Suprapubic skin (tissue), 4 donors: Measurements from ENCODE around the gene HOXC10. TPM values are rescaled to one million over a fixed set of nuclear protein-coding genes. Genes with fewer than 3 reads are reported as not detected.

Experiments
- DNase-seq, 2 donors: peaks; one replicate each; pipeline ENCODE4 v3.0.0-alpha.2; 2019; ENCODE audit warnings: low spot score in 2 of 2
- H3K27ac ChIP-seq: fragments of 200-600 bp; sonication (generic); one replicate; pipeline ENCODE4 v1.5.1; 2019
- H3K27me3 ChIP-seq: fragments of 200-600 bp; sonication (generic); one replicate; pipeline ENCODE4 v1.5.1; 2019
- H3K36me3 ChIP-seq: fragments of 200-600 bp; sonication (generic); one replicate; pipeline ENCODE4 v1.5.1; 2019
- H3K4me1 ChIP-seq: fragments of 200-600 bp; sonication (generic); one replicate; pipeline ENCODE4 v1.5.1; 2019
- H3K4me3 ChIP-seq: fragments of 200-600 bp; sonication (generic); one replicate; pipeline ENCODE4 v1.5.1; 2019; ENCODE audit warnings: mild to moderate bottlenecking
- H3K9me3 ChIP-seq: fragments of 200-600 bp; sonication (generic); one replicate; pipeline ENCODE4 v1.5.1; 2019
- EP300 ChIP-seq: sonication (generic); formaldehyde crosslinking; IDR thresholded peaks from one replicate; pipeline ENCODE4 v1.6.1; 2017; ENCODE audit warnings: antibody characterized with exemption
- POLR2A ChIP-seq, 2 donors: fragments of 450-650 bp; IDR thresholded peaks; one replicate each; pipeline ENCODE4 v1.6.1; 2017; ENCODE audit warnings: antibody characterized with exemption in 2 of 2, mild to moderate bottlenecking in 2 of 2, moderate library complexity in 2 of 2
- POLR2AphosphoS5 ChIP-seq, 3 donors: sonication (generic); formaldehyde crosslinking; IDR thresholded peaks; one replicate each; pipeline ENCODE4 v1.6.1; 2017; ENCODE audit warnings: antibody characterized with exemption in 3 of 3
- WGBS: methylation state at CpG from one replicate; pipeline ENCODE4 v1.1.5; 2018; 5-methylcytosine and 5-hydroxymethylcytosine counted together
- total RNA-seq, 4 donors: library from RNA; depleted of rRNA; stranded (reverse); fragments of >200 nt; gene quantifications; one replicate each; pipeline ENCODE4 v1.1.0, GENCODE V29; 2016
- TF ChIP-seq, protein P1 (sequence below), 2 donors: fragments of 200-600 bp in 1 of 2; fragments of 450-650 bp in 1 of 2; sonication (generic) in 1 of 2; IDR thresholded peaks; one replicate each; pipeline ENCODE4 v1.5.1; 2016 to 2019; ENCODE audit warnings: antibody characterized with exemption in 2 of 2, mild to moderate bottlenecking in 1 of 2, moderate library complexity in 1 of 2

Gene HOXC10
- total RNA-seq, 4 donors from 2014 or later, result 8.8 to 24.7 (median 13.3) TPM

DNA sequence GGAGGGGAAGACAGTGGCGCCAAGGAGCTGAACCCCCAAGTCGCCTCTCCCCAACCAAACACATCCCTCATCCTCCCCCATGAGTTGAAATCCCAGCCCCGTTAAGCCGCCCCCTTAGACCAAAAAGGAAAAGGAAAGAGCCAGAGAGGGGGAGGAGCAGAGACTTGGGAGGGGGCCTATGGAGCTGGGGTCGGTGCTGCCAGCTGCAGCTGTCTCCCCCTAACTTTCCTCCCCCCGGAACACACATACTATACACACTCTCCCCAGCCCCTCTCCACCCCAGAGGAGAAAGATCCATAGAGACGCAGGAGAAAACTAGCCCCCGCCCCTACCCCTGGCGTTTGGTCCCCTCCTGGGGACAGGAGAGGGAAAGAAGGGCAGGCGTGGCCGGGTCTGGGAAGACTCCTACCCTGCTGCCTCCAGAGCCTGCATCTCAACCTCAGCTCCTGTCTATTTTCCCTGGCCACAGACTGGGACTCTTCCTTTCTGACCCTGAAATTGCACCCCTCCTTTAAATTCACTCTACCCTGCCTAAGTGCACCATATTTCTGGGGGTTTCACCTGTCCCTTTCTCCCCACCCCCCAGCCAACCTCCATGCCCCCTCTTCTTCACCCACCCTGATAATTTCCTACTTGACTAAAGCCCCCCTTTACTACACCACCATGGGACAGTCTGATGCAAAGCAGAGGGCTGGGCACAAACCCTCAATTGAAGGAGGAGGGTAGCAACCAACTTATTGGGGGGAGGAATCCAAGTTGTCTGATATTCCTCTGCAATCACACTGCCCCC, 13.4 kb downstream of the HOXC10 start:
- peak overlapping the region; percentile 67 for H3K4me3 ChIP-seq
- H3K36me3 ChIP-seq, result no peaks in the 10 kb centered on the region
- H3K9me3 ChIP-seq, result no peaks in the 10 kb centered on the region
- H3K27me3 ChIP-seq, result peaks cover 14% of the 10 kb centered on the region
- H3K4me1 ChIP-seq, result peaks cover 69% of the 10 kb centered on the region
- WGBS, result 12% methylated on average over 11 of the region's 11 CpGs
- TF ChIP-seq, protein P1, sequence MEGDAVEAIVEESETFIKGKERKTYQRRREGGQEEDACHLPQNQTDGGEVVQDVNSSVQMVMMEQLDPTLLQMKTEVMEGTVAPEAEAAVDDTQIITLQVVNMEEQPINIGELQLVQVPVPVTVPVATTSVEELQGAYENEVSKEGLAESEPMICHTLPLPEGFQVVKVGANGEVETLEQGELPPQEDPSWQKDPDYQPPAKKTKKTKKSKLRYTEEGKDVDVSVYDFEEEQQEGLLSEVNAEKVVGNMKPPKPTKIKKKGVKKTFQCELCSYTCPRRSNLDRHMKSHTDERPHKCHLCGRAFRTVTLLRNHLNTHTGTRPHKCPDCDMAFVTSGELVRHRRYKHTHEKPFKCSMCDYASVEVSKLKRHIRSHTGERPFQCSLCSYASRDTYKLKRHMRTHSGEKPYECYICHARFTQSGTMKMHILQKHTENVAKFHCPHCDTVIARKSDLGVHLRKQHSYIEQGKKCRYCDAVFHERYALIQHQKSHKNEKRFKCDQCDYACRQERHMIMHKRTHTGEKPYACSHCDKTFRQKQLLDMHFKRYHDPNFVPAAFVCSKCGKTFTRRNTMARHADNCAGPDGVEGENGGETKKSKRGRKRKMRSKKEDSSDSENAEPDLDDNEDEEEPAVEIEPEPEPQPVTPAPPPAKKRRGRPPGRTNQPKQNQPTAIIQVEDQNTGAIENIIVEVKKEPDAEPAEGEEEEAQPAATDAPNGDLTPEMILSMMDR (IDR thresholded peaks at IDR 0.05), result no peak
- TF ChIP-seq POLR2AphosphoS5 (IDR thresholded peaks at IDR 0.05), result no peak
- TF ChIP-seq EP300, result no peak
- TF ChIP-seq POLR2A (IDR thresholded peaks at IDR 0.05), result no peak
- DNase-seq, result no peak
- peak overlapping the region; percentile 98 for H3K27ac ChIP-seq

DNA sequence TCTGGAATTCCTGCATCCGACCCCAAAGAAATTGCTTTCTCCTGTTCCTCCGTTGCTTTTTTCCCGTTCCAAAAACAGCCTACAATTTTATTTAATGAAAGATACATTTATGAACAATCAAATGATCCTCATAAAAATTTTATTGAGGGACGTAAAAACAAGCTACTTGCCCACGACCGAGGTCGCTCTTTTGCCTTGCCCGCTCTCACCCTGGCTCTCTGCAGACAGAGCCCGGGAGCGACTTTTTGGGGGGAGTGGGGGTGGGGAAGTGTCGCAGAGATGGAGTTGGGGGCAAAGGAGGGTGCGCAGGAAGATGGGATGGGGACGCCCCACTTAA, 13.9 kb downstream of the HOXC10 start:
- no peaks in the 10 kb centered on the region for H3K9me3 ChIP-seq
- peaks cover 69% of the 10 kb centered on the region for H3K4me1 ChIP-seq
- H3K4me3 ChIP-seq, result peak overlapping the region; percentile 67
- 9% methylated on average over 13 of the region's 13 CpGs for WGBS
- H3K27me3 ChIP-seq, result peaks cover 13% of the 10 kb centered on the region
- no peaks in the 10 kb centered on the region for H3K36me3 ChIP-seq
- TF ChIP-seq POLR2AphosphoS5 (IDR thresholded peaks at IDR 0.05) (no peak), EP300 (no peak), POLR2A (IDR thresholded peaks at IDR 0.05) (no peak)
- TF ChIP-seq, protein P1 (IDR thresholded peaks at IDR 0.05), result no peak
- peak overlapping the region; percentile 98 for H3K27ac ChIP-seq
- no peak for DNase-seq

DNA sequence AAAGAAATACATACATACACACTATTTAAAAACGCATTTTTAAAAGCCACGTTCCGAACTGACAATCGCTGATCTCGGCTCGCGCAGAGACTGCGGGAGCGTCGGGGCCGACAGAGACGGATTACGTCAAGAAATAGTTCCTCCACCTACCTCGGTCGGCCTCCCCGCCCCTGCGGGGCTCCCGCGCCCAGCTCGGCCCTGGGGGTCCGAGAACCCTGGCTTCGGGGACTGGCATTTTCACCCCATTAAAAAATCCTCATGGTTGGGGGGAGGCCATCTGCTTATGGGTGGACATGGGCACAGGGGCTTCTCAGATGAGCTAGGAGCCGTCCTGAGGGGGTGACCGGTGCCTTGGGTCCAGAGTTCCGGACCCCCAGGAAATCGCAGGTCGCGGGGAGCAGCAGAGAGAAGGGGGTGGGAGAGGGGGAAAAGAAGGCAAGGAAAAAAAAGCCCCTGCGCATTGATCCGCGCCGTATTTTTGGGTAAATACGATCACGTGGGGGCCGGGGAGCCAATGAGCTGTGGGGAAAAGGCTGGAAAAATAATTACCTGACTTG, 14.7 kb downstream of the HOXC10 start:
- peak in 1 of 2 donors; percentile 87 for DNase-seq
- Histone ChIP-seq H3K27me3 (peaks cover 9% of the 10 kb centered on the region), H3K4me3 (peak overlapping the region; percentile 67)

DNA sequence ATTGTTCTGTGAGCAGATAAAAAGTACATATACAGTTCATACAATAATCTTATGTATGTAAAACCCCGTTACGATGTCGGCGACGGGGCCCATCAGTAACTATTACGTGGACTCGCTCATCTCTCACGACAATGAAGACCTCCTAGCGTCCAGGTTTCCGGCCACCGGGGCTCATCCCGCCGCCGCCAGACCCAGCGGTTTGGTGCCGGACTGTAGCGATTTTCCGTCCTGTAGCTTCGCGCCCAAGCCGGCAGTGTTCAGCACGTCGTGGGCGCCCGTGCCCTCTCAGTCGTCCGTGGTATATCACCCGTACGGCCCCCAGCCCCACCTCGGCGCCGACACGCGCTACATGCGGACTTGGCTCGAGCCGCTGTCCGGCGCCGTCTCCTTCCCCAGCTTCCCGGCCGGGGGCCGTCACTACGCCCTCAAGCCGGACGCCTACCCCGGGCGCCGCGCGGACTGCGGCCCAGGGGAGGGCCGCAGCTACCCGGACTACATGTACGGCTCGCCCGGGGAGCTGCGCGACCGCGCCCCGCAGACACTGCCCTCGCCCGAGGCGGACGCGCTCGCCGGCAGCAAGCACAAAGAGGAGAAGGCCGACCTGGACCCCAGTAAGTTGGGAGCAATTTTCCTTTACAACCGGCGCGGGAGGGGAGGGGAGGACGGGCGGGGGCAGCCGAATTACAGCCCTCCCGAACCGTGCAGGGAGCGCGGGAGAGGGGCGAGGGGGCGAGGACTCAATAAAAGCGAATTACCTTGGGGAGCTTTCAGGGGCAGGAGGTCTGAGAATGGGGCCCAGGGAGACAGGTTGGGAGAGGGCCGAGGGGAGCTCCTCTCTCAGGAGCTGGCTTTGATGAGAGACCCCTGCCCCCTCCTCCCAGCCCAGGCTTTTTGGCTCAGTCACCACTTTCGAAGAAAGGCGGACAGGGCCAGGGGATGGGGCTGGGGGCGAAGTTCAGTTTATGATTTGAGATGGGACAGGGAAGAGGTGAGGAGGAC, 15.5 kb downstream of the HOXC10 start, which contains the start of gene HOXC9:
Gene HOXC9, plus strand, starts transcription at position 46 of the 999 bp plus-strand sequence. Its CDS starts 28 bp downstream, at position 74.
- DNase-seq, result no peak
- H3K27me3 ChIP-seq, result peaks cover 13% of the 10 kb centered on the region
- peak within 1 kb of the TSS; percentile 98 for H3K27ac ChIP-seq
- peaks cover 60% of the 10 kb centered on the region for H3K4me1 ChIP-seq
- WGBS, result 3% methylated on average over 73 of the region's 87 CpGs
- no peaks in the 10 kb centered on the region for H3K36me3 ChIP-seq
- no peaks in the 10 kb centered on the region for H3K9me3 ChIP-seq
- H3K4me3 ChIP-seq, result peak within 1 kb of the TSS; percentile 67
- TF ChIP-seq, protein P1 (IDR thresholded peaks at IDR 0.05), result no peak
- peak in 1 of 3 donors; percentile 37 for TF ChIP-seq POLR2AphosphoS5 (IDR thresholded peaks at IDR 0.05)

More for the DNA sequence above, 14.7 kb downstream of the HOXC10 start:
- peak overlapping the region; percentile 98 for H3K27ac ChIP-seq
- WGBS, result 2% methylated on average over 34 of the region's 35 CpGs
- no peaks in the 10 kb centered on the region for H3K36me3 ChIP-seq
- no peaks in the 10 kb centered on the region for H3K9me3 ChIP-seq
- TF ChIP-seq POLR2AphosphoS5 (IDR thresholded peaks at IDR 0.05), result no peak
- H3K4me1 ChIP-seq, result peaks cover 65% of the 10 kb centered on the region

DNA sequence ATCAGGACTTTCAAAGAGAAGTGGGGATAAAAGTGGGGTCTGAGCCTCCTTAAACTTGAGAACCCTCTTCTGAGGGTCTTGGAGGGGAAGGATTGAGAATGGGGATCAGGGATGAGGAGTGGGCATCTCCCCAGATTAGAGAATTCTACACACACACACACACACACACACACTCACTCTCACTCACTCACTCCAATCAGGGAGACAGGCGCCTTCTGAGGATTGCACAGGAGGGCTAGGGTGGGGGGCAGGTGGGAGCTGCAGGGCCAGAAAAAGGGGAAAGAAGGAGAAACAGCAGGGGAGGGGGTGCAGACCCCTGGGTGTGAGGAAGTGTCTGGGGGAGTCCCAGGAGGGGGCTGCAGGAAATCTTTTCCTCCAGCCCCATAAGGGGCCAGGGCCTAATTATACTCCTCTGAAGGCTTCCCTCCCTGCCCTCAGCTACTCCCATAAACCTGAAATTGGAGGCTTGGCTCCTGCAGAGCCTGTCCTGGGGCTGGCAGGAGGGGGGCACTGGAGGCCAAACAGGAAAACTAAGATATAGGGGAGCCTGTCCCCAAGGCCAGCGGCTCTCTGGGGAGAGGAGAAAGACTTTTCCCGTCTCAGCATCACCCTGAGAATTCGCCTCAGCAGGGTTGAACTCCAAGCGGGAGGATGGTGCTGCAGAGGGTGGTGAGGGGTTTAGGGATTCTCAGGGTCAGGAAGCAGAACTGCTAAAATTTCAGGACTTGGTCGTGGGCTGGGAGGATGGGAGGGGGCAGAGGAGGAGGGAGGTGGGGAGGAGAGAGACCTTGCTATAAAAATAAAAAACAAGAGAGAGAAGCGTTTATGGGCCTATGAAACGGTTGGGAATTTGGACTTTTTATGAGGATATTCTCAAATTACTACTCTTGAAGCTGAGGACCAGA, 16.6 kb downstream of the HOXC10 start:
- DNase-seq, result no peak
- peaks cover 16% of the 10 kb centered on the region for H3K27me3 ChIP-seq
- H3K36me3 ChIP-seq, result no peaks in the 10 kb centered on the region
- peaks cover 62% of the 10 kb centered on the region for H3K4me1 ChIP-seq
- WGBS, result 44% methylated on average over 8 of the region's 8 CpGs
- H3K27ac ChIP-seq, result peak overlapping the region; percentile 98
- H3K9me3 ChIP-seq, result no peaks in the 10 kb centered on the region
- H3K4me3 ChIP-seq, result peak overlapping the region; percentile 67
- TF ChIP-seq EP300, result no peak
- no peak for TF ChIP-seq POLR2A (IDR thresholded peaks at IDR 0.05)
- TF ChIP-seq, protein P1 (IDR thresholded peaks at IDR 0.05), result no peak
- no peak for TF ChIP-seq POLR2AphosphoS5 (IDR thresholded peaks at IDR 0.05)
